Measurements from ENCODE around the gene PACRG.

Gene PACRG

GRCh38 chr6:163023700-163024099 lies 295.9 kb downstream of the PACRG start:
- no peak for DNase-seq

GRCh38 chr6:163026893-163027292 lies 299.1 kb downstream of the PACRG start:
- DNase-seq = no peak

- no peak for DNase-seq
Measured at GRCh38 chr6:163030980-163031379, 303.2 kb downstream of the PACRG start.

- no peak for DNase-seq
Measured at GRCh38 chr6:163031931-163032330, 304.2 kb downstream of the PACRG start.

GRCh38 chr6:163036160-163036645 lies 308.4 kb downstream of the PACRG start:
- no peak for DNase-seq

- DNase-seq = no peak
Measured at GRCh38 chr6:163038317-163038716, 310.5 kb downstream of the PACRG start.

- DNase-seq = no peak
Measured at GRCh38 chr6:163048345-163048744, 320.6 kb downstream of the PACRG start.

- DNase-seq = no peak
Measured at GRCh38 chr6:163053667-163054344, 326.0 kb downstream of the PACRG start.

- DNase-seq = no peak
Measured at GRCh38 chr6:163054641-163055040, 326.9 kb downstream of the PACRG start.

- no peak for DNase-seq
Measured at GRCh38 chr6:163057260-163057659, 329.5 kb downstream of the PACRG start.

GRCh38 chr6:163062790-163063189 lies 335.0 kb downstream of the PACRG start:
- no peak for DNase-seq

GRCh38 chr6:163063561-163063960 lies 335.8 kb downstream of the PACRG start:
- DNase-seq = no peak

- DNase-seq = no peak
Measured at GRCh38 chr6:163064397-163064796, 336.6 kb downstream of the PACRG start.

GRCh38 chr6:163066200-163066599 lies 338.4 kb downstream of the PACRG start:
- DNase-seq = no peak

GRCh38 chr6:163077134-163077533 lies 349.4 kb downstream of the PACRG start:
- no peak for DNase-seq

- DNase-seq = no peak
Measured at GRCh38 chr6:163078712-163079111, 350.9 kb downstream of the PACRG start.

GRCh38 chr6:163080228-163080627 lies 352.5 kb downstream of the PACRG start:
- DNase-seq = no peak

- no peak for DNase-seq
Measured at GRCh38 chr6:163083141-163083540, 355.4 kb downstream of the PACRG start.

GRCh38 chr6:163085426-163085825 lies 357.7 kb downstream of the PACRG start:
- no peak for DNase-seq

GRCh38 chr6:163085861-163086623 lies 358.3 kb downstream of the PACRG start:
- DNase-seq = no peak

- no peak for DNase-seq
Measured at GRCh38 chr6:163086624-163086920, 358.8 kb downstream of the PACRG start.

- DNase-seq = no peak
Measured at GRCh38 chr6:163087981-163088380, 360.2 kb downstream of the PACRG start.

- no peak for DNase-seq
Measured at GRCh38 chr6:163092876-163093275, 365.1 kb downstream of the PACRG start.

GRCh38 chr6:163094881-163095280 lies 367.1 kb downstream of the PACRG start:
- DNase-seq = no peak

- no peak for DNase-seq
Measured at GRCh38 chr6:163095401-163095800, 367.6 kb downstream of the PACRG start.
